ENCODE results near the gene GMDS.

Gene GMDS

GRCh38 chr6:1940381-1940780 lies 305.0 kb downstream of the GMDS start:
- DNase-seq (ENCODE audit: low read depth) = no peak

GRCh38 chr6:1933292-1933691 lies 312.1 kb downstream of the GMDS start:
- DNase-seq (ENCODE audit: low read depth) = no peak

- DNase-seq (ENCODE audit: low read depth) = no peak
Observed at GRCh38 chr6:1931817-1932216, 313.6 kb downstream of the GMDS start.

- DNase-seq (ENCODE audit: low read depth) = no peak
Observed at GRCh38 chr6:1930356-1930755, 315.0 kb downstream of the GMDS start.

- no peak for DNase-seq (ENCODE audit: low read depth)
Observed at GRCh38 chr6:1929931-1930330, 315.5 kb downstream of the GMDS start.

- no peak for DNase-seq (ENCODE audit: low read depth)
Observed at GRCh38 chr6:1925743-1926430, 319.5 kb downstream of the GMDS start.

- DNase-seq (ENCODE audit: low read depth) = no peak
Observed at GRCh38 chr6:1923449-1923848, 322.0 kb downstream of the GMDS start.

- peak; percentile 57 for DNase-seq (ENCODE audit: low read depth)
Observed at GRCh38 chr6:1917626-1918371, 327.6 kb downstream of the GMDS start.

GRCh38 chr6:1916334-1917070 lies 328.9 kb downstream of the GMDS start:
- DNase-seq (ENCODE audit: low read depth) = peak; percentile 57

- no peak for DNase-seq (ENCODE audit: low read depth)
Observed at GRCh38 chr6:1915226-1915625, 330.2 kb downstream of the GMDS start.

GRCh38 chr6:1913577-1913976 lies 331.8 kb downstream of the GMDS start:
- no peak for DNase-seq (ENCODE audit: low read depth)

GRCh38 chr6:1912731-1913130 lies 332.7 kb downstream of the GMDS start:
- DNase-seq (ENCODE audit: low read depth) = no peak

GRCh38 chr6:1911474-1911873 lies 333.9 kb downstream of the GMDS start:
- no peak for DNase-seq (ENCODE audit: low read depth)

- no peak for DNase-seq (ENCODE audit: low read depth)
Observed at GRCh38 chr6:1910621-1911407, 334.6 kb downstream of the GMDS start.

GRCh38 chr6:1908784-1909183 lies 336.6 kb downstream of the GMDS start:
- DNase-seq (ENCODE audit: low read depth) = no peak

- no peak for DNase-seq (ENCODE audit: low read depth)
Observed at GRCh38 chr6:1906609-1907008, 338.8 kb downstream of the GMDS start.

- no peak for DNase-seq (ENCODE audit: low read depth)
Observed at GRCh38 chr6:1906014-1906413, 339.4 kb downstream of the GMDS start.

GRCh38 chr6:1904898-1905297 lies 340.5 kb downstream of the GMDS start:
- no peak for DNase-seq (ENCODE audit: low read depth)

GRCh38 chr6:1904466-1904799 lies 341.0 kb downstream of the GMDS start:
- DNase-seq (ENCODE audit: low read depth) = no peak

- DNase-seq (ENCODE audit: low read depth) = no peak
Observed at GRCh38 chr6:1903780-1904465, 341.5 kb downstream of the GMDS start.

GRCh38 chr6:1901556-1901955 lies 343.8 kb downstream of the GMDS start:
- no peak for DNase-seq (ENCODE audit: low read depth)

GRCh38 chr6:1896897-1897296 lies 348.5 kb downstream of the GMDS start:
- no peak for DNase-seq (ENCODE audit: low read depth)
